Left lung (tissue), 10 donors: ENCODE measurements around the gene NUAK1. TPM values are rescaled to one million over a fixed set of nuclear protein-coding genes. Genes with fewer than 3 reads are reported as not detected.

Source experiments
- ATAC-seq: fragments of 200-7000 bp; cut with Tn5 transposase; one replicate; pipeline ENCODE4 v1.9.1; 2020; ENCODE audit warnings: moderate library complexity
- DNase-seq, 4 donors: peaks; one replicate each; pipeline ENCODE4 v3.0.0-alpha.2; 2013 to 2020
- H3K27ac ChIP-seq, 2 donors: fragments of 200-600 bp; sonication (generic) in 1 of 2; one replicate each; pipeline versions ENCODE4 v1.5.0 to v1.8.0; 2020 to 2021
- H3K27me3 ChIP-seq, 2 donors: fragments of 200-600 bp; sonication (generic) in 1 of 2; one replicate each; pipeline versions ENCODE4 v1.5.0 to v1.8.0; 2020 to 2021
- H3K36me3 ChIP-seq, 2 donors: fragments of 200-600 bp; sonication (generic) in 1 of 2; one replicate each; pipeline versions ENCODE4 v1.5.0 to v1.8.0; 2020 to 2021
- H3K4me1 ChIP-seq, 2 donors: fragments of 200-600 bp; one replicate each; pipeline ENCODE4 v1.8.0; 2021
- H3K4me3 ChIP-seq, 2 donors: fragments of 200-600 bp; sonication (generic) in 1 of 2; one replicate each; pipeline versions ENCODE4 v1.5.0 to v1.8.0; 2020 to 2021; ENCODE audit warnings: mild to moderate bottlenecking in 1 of 2
- H3K9me3 ChIP-seq, 2 donors: fragments of 200-600 bp; sonication (generic) in 1 of 2; one replicate each; pipeline versions ENCODE4 v1.5.0 to v1.8.0; 2020 to 2021
- CTCF ChIP-seq, 2 donors: fragments of 200-600 bp; sonication (generic) in 1 of 2; IDR thresholded peaks; one replicate each; pipeline versions ENCODE4 v1.5.0 to v1.8.0; 2021; ENCODE audit warnings: antibody characterized with exemption in 2 of 2
- intact Hi-C, 2 donors: fragments of 100-400 bp; cut with DNase I; formaldehyde crosslinking; loops; one replicate each; pipeline versions ENCODE4 v1.11.2 to v1.14.2; 2022
- polyA plus RNA-seq, 6 donors: library from polyadenylated mRNA; unstranded; fragments of 120-200 nt; gene quantifications; one replicate each; pipeline ENCODE4 v1.2.1, GENCODE V29; 2013; ENCODE audit not compliant: insufficient read length in 6 of 6
- total RNA-seq, 2 donors: library from RNA; stranded (reverse); fragmentation: NEBNext Ultra II Directional; extraction: Animal tissue kit (Norgen Biotek cat#: 25700); gene quantifications; one replicate each; pipeline ENCODE4 v1.2.1, GENCODE V29; 2021
- donor health status: DM: no; HTN: yes; CAD: no.
- donor health status: DM: no; HTN: no; CAD: no.

The NUAK1 gene
- total and polyA plus RNA-seq, 8 donors: 6.5 to 11.7 (median 8.1) TPM

- H3K9me3 ChIP-seq: no peaks in the 10 kb centered on the region
- H3K4me3 ChIP-seq: no peak overlapping the region
- intact Hi-C loops: no loop called here
- no peaks in the 10 kb centered on the region for H3K27me3 ChIP-seq
- ATAC-seq (no peak), DNase-seq (no peak)
- no peak for TF ChIP-seq CTCF (IDR thresholded peaks at IDR 0.05)
- no peaks in the 10 kb centered on the region for H3K36me3 ChIP-seq
- H3K27ac ChIP-seq: no peak overlapping the region
- peaks cover 0 to 9% of the 10 kb centered on the region in 2 donors for H3K4me1 ChIP-seq
Measured at GRCh38 chr12:106079148-106079738, 59.5 kb downstream of the NUAK1 start.

GRCh38 chr12:106078358-106079010 is 60.3 kb downstream of the NUAK1 start:
- no peak for TF ChIP-seq CTCF (IDR thresholded peaks at IDR 0.05)
- Histone ChIP-seq H3K9me3 (no peaks in the 10 kb centered on the region), H3K4me1 (peaks cover 0 to 9% of the 10 kb centered on the region in 2 donors), H3K27me3 (no peaks in the 10 kb centered on the region), H3K27ac (no peak overlapping the region), H3K36me3 (no peaks in the 10 kb centered on the region), H3K4me3 (no peak overlapping the region)
- peak in 1 of 4 donors; percentile 57 for DNase-seq
- intact Hi-C loops: no loop called here
- ATAC-seq: peak; percentile 64

DNA sequence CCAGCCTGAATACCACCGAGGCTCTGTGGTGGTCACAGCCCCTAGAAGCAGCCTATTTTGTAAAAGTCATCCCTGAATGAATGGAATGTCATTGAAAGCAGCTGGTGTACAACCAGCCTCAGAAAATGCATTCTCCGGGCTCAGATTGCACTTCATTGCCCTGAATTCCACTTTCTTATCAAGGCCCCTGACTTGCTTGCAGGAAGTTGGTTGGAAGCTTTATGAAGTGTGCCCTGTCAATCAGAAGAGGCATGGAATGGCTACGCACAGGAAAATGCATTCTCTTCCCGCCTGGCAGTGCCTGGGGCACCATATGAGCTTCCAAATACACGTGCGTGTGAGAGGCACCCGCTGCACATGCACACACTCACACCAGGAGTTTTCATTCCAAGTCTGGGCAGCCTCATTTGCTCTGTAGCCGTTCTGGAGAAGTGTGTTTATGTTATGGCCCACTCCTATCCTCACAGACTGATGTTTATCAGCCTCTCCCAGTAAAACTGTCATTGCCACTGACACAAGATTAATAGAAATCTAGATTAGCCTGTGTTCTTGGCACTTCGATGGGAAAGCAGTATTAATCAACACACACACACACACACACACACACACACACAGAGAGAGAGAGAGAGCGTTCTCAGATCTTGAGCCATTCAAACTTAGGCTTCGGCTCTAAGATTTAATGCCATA is 63.9 kb downstream of the NUAK1 start:
- Histone ChIP-seq H3K4me3 (no peak overlapping the region), H3K27ac (no peak overlapping the region), H3K36me3 (no peaks in the 10 kb centered on the region), H3K27me3 (no peaks in the 10 kb centered on the region), H3K4me1 (peaks cover 0 to 9% of the 10 kb centered on the region in 2 donors), H3K9me3 (no peaks in the 10 kb centered on the region)
- DNase-seq (peak in 2 of 4 donors; percentile 67 to 69), ATAC-seq (peak; percentile 26)
- TF ChIP-seq CTCF (IDR thresholded peaks at IDR 0.05): no peak
- intact Hi-C loops: no loop called here

GRCh38 chr12:106074361-106074705 is 64.4 kb downstream of the NUAK1 start:
- Histone ChIP-seq H3K4me3 (no peak overlapping the region), H3K9me3 (no peaks in the 10 kb centered on the region), H3K36me3 (no peaks in the 10 kb centered on the region), H3K4me1 (peaks cover 0 to 9% of the 10 kb centered on the region in 2 donors), H3K27ac (no peak overlapping the region), H3K27me3 (no peaks in the 10 kb centered on the region)
- intact Hi-C loops: no loop called here
- DNase-seq (no peak), ATAC-seq (no peak)
- TF ChIP-seq CTCF (IDR thresholded peaks at IDR 0.05): no peak

GRCh38 chr12:106073179-106073578 is 65.6 kb downstream of the NUAK1 start:
- ATAC-seq: no peak
- Histone ChIP-seq H3K27ac (no peak overlapping the region), H3K4me3 (no peak overlapping the region), H3K4me1 (peaks cover 0 to 2% of the 10 kb centered on the region in 2 donors), H3K36me3 (no peaks in the 10 kb centered on the region), H3K9me3 (no peaks in the 10 kb centered on the region), H3K27me3 (no peaks in the 10 kb centered on the region)
- no peak for DNase-seq
- intact Hi-C loops: no loop called here
- no peak for TF ChIP-seq CTCF (IDR thresholded peaks at IDR 0.05)
